ENCODE measurements around the gene SHMT2.

GRCh38 chr12:57248934-57249742 is 19.6 kb downstream of the SHMT2 start:
- TF ChIP-seq SP1 (IDR thresholded peaks at IDR 0.05) (no peak), SP1 (CRISPR knock-in tag; IDR thresholded peaks at IDR 0.05) (no peak), ZNF431 (CRISPR knock-in tag; IDR thresholded peaks at IDR 0.05; ENCODE audit: borderline replicate concordance, low read depth) (no peak), ZNF740 (CRISPR knock-in tag; IDR thresholded peaks at IDR 0.05) (no peak), BHLHE40 (IDR thresholded peaks at IDR 0.05; ENCODE audit: low read length) (no peak), ZBTB20 (CRISPR knock-in tag; IDR thresholded peaks at IDR 0.05; ENCODE audit: borderline replicate concordance, low read depth) (no peak), ATF2 (CRISPR knock-in tag; IDR thresholded peaks at IDR 0.05) (no peak), HNRNPH1 (optimal IDR thresholded peaks at IDR 0.05; ENCODE audit: low read depth, low read length) (no peak), AFF4 (CRISPR knock-in tag; IDR thresholded peaks at IDR 0.05) (no peak), FOSL1 (CRISPR knock-in tag; IDR thresholded peaks at IDR 0.05; ENCODE audit: borderline replicate concordance) (no peak), MYC (CRISPR knock-in tag; IDR thresholded peaks at IDR 0.05; ENCODE audit: borderline replicate concordance) (no peak), RAD21 (CRISPR knock-in tag; IDR thresholded peaks at IDR 0.05) (no peak), EZH2 (conservative IDR thresholded peaks at IDR 0.05; ENCODE audit: low read depth, low read length) (no peak), ESRRA (CRISPR knock-in tag; IDR thresholded peaks at IDR 0.05; ENCODE audit: low read depth) (no peak), ZNF441 (CRISPR knock-in tag; IDR thresholded peaks at IDR 0.05; ENCODE audit: borderline replicate concordance) (no peak)

Data from HepG2 (cell line).